ENCODE measurements around the gene EPC1.

The EPC1 gene

DNA sequence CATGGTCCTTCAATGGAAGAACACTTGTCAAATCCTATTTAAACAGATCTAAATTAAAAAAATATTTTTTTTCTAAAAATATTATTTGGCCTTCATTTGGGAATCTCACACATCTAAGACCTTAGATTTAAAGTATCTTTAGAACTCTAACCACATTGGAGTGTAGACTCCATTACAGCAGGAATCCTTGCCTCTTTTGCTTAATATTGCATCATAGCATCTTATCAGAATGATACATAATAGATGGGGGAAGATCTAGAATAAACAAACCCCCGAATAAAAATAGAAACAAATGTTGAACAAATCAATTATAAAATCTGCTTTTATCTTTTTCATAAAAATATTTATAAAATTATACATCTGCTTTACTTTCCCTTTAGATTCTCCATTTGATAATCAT lies 27.6 kb upstream of the EPC1 start:
- TF ChIP-seq, protein P1, sequence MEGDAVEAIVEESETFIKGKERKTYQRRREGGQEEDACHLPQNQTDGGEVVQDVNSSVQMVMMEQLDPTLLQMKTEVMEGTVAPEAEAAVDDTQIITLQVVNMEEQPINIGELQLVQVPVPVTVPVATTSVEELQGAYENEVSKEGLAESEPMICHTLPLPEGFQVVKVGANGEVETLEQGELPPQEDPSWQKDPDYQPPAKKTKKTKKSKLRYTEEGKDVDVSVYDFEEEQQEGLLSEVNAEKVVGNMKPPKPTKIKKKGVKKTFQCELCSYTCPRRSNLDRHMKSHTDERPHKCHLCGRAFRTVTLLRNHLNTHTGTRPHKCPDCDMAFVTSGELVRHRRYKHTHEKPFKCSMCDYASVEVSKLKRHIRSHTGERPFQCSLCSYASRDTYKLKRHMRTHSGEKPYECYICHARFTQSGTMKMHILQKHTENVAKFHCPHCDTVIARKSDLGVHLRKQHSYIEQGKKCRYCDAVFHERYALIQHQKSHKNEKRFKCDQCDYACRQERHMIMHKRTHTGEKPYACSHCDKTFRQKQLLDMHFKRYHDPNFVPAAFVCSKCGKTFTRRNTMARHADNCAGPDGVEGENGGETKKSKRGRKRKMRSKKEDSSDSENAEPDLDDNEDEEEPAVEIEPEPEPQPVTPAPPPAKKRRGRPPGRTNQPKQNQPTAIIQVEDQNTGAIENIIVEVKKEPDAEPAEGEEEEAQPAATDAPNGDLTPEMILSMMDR (IDR thresholded peaks at IDR 0.05; ENCODE audit: low read depth, low read length): no peak
- Histone ChIP-seq H3K4me1 (no peaks in the 10 kb centered on the region), H3K36me3 (no peaks in the 10 kb centered on the region), H3K27me3 (no peaks in the 10 kb centered on the region), H3K9me3 (no peaks in the 10 kb centered on the region; the same call in 1 of the 2 replicates), H3K4me3 (ENCODE audit: low read depth, low read length) (no peak overlapping the region)
- DNase-seq: no peak

DNA sequence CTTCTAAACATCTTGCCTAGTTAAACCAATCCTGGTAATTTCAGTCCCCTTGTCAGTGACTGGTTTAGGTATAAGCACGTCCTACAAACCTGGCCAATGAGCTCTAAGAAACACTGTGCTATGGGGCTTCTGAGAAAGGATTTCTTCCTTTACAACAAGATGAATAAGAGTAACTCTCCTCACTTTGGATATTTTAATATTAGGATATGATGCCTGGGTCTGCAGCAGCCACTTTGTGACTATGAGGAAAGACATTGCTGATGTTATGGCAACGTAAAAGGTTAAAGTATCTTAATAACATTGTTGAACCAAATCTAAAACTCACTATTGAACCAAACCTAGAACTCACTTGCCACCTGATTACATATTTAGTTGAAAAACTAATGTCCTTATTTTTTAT lies 26.5 kb upstream of the EPC1 start:
- no peaks in the 10 kb centered on the region for H3K36me3 ChIP-seq
- H3K9me3 ChIP-seq: no peaks in the 10 kb centered on the region; the same call in 1 of the 2 replicates
- no peak overlapping the region for H3K4me3 ChIP-seq (ENCODE audit: low read depth, low read length)
- no peaks in the 10 kb centered on the region for H3K27me3 ChIP-seq
- no peak for DNase-seq
- TF ChIP-seq, protein P1 (IDR thresholded peaks at IDR 0.05; ENCODE audit: low read depth, low read length): no peak
- H3K4me1 ChIP-seq: no peaks in the 10 kb centered on the region

DNA sequence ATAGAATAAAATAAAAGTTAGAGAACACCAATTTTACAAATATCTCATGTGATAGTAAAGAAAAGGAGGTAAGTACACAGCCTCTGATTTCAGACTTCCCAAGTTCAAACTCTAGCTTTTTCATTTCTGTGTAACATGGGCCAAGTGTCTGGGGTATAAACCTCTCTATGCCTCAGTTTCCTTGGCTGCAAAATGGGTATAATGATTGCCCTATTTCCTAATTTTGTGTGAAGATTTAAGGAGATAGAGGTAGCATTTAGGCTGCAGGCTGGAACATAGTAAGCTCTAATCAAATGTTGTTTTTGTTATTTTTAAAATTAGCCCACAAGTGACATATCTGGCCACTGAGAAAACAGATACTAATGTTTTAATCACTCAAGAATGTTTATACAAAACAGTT lies 26.1 kb upstream of the EPC1 start:
- no peaks in the 10 kb centered on the region; the same call in 1 of the 2 replicates for H3K9me3 ChIP-seq
- TF ChIP-seq, protein P1 (IDR thresholded peaks at IDR 0.05; ENCODE audit: low read depth, low read length): no peak

DNA sequence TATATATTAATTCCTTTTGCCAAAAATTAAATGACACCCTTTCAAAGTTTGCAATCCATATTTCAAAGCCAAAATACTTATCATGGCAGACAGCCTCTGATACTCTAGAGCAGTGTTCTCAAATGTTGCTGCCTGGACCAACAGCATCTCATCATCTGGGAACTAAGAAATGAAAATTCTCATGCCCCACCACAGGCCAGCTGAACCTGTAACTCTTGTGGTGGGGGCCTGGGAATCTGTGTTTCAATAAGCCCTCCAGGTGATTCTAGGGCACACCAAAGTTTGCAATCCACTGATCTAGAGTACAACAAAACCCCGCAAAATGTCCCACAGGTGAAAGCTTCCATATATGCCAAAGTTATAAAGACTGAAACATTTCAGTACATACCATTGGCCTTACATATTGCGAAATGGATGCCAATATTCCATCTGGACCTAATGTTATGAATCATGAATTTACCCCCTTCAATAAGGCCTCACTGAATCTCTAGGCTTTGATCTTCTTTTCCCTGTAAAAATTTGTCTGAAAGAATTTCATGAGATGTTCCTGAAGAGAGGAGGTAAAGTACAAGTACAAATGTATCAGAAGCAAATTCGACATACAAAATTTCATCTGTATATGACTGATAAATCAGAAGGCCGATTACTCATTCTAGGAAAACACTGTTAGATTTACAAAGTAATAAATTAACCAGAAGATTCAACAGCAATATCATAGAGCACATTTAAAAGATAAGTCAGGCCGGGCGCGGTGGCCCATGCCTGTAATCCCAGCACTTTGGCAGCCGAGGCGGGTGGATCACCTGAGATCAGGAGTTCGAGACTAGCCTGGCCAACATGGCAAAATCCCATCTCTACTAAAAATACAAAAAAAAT lies 25.3 kb upstream of the EPC1 start:
- Histone ChIP-seq H3K27me3 (no peaks in the 10 kb centered on the region), H3K4me3 (ENCODE audit: low read depth, low read length) (no peak overlapping the region), H3K9me3 (no peaks in the 10 kb centered on the region; the same call in 1 of the 2 replicates), H3K36me3 (no peaks in the 10 kb centered on the region), H3K4me1 (no peaks in the 10 kb centered on the region)
- DNase-seq: no peak
- TF ChIP-seq, protein P1 (IDR thresholded peaks at IDR 0.05; ENCODE audit: low read depth, low read length): no peak

More for the DNA sequence above, 26.1 kb upstream of the EPC1 start:
- Histone ChIP-seq H3K4me1 (no peaks in the 10 kb centered on the region), H3K36me3 (no peaks in the 10 kb centered on the region), H3K4me3 (ENCODE audit: low read depth, low read length) (no peak overlapping the region), H3K27me3 (no peaks in the 10 kb centered on the region)
- DNase-seq: no peak

DNA sequence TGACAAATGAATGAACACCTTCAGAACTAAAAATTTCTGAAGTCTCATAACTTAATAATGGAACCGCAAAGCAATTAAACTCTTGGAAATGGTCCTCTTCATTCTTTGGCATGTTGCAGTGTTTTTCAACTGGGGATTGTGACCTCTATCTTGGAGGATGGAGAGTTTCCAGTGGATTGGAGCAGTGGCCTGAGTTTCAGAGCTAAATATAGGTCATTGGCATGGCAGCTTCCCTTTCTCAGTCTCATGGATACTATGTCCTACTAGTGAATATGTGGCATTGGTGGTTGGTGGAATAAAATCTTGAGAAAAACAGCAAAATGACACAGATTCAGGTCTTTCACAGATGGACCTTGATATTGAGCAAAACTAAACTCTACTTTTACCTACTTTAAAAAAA lies 24.1 kb upstream of the EPC1 start:
- TF ChIP-seq, protein P1 (IDR thresholded peaks at IDR 0.05; ENCODE audit: low read depth, low read length): no peak
- Histone ChIP-seq H3K4me3 (ENCODE audit: low read depth, low read length) (no peak overlapping the region), H3K9me3 (no peaks in the 10 kb centered on the region; the same call in 1 of the 2 replicates), H3K36me3 (no peaks in the 10 kb centered on the region), H3K27me3 (no peaks in the 10 kb centered on the region), H3K4me1 (no peaks in the 10 kb centered on the region)
- DNase-seq: no peak

All from BE2C (cell line).